H9 (cell line): ENCODE measurements around the gene ZMYND12. TPM values are rescaled to one million over a fixed set of nuclear protein-coding genes. Genes with fewer than 3 reads are reported as not detected.

Source experiments
- DNase-seq: peaks from one replicate; pipeline ENCODE4 v3.0.0-alpha.2; 2017
- H2AFZ ChIP-seq: one replicate; pipeline ENCODE4 v1.6.1; 2013; ENCODE audit warnings: mild to moderate bottlenecking, low read length, control low read depth, moderate library complexity
- H2AK5ac ChIP-seq: 2 replicates; pipeline ENCODE4 v1.6.1; 2013; ENCODE audit warnings: low read length, control low read depth, mixed read lengths; ENCODE audit not compliant: insufficient read length
- H2BK120ac ChIP-seq: one replicate; pipeline ENCODE4 v1.6.1; 2013; ENCODE audit warnings: low read depth, mild to moderate bottlenecking, low read length, control low read depth, inconsistent platforms; ENCODE audit not compliant: poor library complexity, severe bottlenecking
- H2BK12ac ChIP-seq: 2 replicates; pipeline ENCODE4 v1.6.1; 2013; ENCODE audit warnings: low read length, control low read depth, mixed read lengths, low read depth; ENCODE audit not compliant: insufficient read length
- H2BK15ac ChIP-seq: 2 replicates; pipeline ENCODE4 v1.6.1; 2013; ENCODE audit warnings: low read depth, low read length, control low read depth
- H2BK20ac ChIP-seq: one replicate; pipeline ENCODE4 v1.6.1; 2013; ENCODE audit warnings: low read depth, mild to moderate bottlenecking, low read length, control low read depth, inconsistent platforms; ENCODE audit not compliant: poor library complexity, severe bottlenecking
- H2BK5ac ChIP-seq: 2 replicates; pipeline ENCODE4 v1.6.1; 2013; ENCODE audit warnings: low read length, control low read depth, mixed read lengths; ENCODE audit not compliant: insufficient read length
- H3K14ac ChIP-seq: 2 replicates; pipeline ENCODE4 v1.6.1; 2013; ENCODE audit warnings: low read length, control low read depth; ENCODE audit not compliant: insufficient read depth
- H3K18ac ChIP-seq: 2 replicates; pipeline ENCODE4 v1.6.1; 2013; ENCODE audit warnings: low read depth, mild to moderate bottlenecking, mixed read lengths, low read length, control low read depth; ENCODE audit not compliant: insufficient read length
- H3K23ac ChIP-seq: 2 replicates; pipeline ENCODE4 v1.6.1; 2013; ENCODE audit warnings: low read length, control low read depth, mixed read lengths, low read depth; ENCODE audit not compliant: insufficient read length
- H3K23me2 ChIP-seq: 2 replicates; pipeline ENCODE4 v1.6.1; 2013; ENCODE audit warnings: low read depth, mild to moderate bottlenecking, mixed read lengths, low read length, control low read depth; ENCODE audit not compliant: insufficient read length, poor library complexity, severe bottlenecking
- H3K27ac ChIP-seq: 2 replicates; pipeline ENCODE4 v1.5.1; 2013; ENCODE audit warnings: low read length, control low read depth, mixed read lengths, low read depth; ENCODE audit not compliant: insufficient read length
- H3K27me3 ChIP-seq: 2 replicates; pipeline ENCODE4 v1.6.1; 2013; ENCODE audit warnings: low read length, control low read depth, inconsistent platforms; ENCODE audit not compliant: insufficient read depth
- H3K4ac ChIP-seq: 2 replicates; pipeline ENCODE4 v1.6.1; 2013; ENCODE audit warnings: low read depth, mild to moderate bottlenecking, control low read depth, inconsistent platforms, low read length, moderate library complexity
- H3K4me1 ChIP-seq: 2 replicates; pipeline ENCODE4 v1.6.1; 2013; ENCODE audit warnings: low read length, control low read depth, inconsistent platforms; ENCODE audit not compliant: insufficient read depth
- H3K4me2 ChIP-seq: 2 replicates; pipeline ENCODE4 v1.6.1; 2013; ENCODE audit warnings: low read length, control low read depth, mixed read lengths; ENCODE audit not compliant: insufficient read length, insufficient read depth
- H3K56ac ChIP-seq: 2 replicates; pipeline ENCODE4 v1.6.1; 2013; ENCODE audit warnings: low read depth, mild to moderate bottlenecking, mixed read lengths, low read length, control low read depth; ENCODE audit not compliant: insufficient read length
- H3K79me1 ChIP-seq: 2 replicates; pipeline ENCODE4 v1.6.1; 2013; ENCODE audit warnings: low read depth, mild to moderate bottlenecking, moderate library complexity, low read length, control low read depth, inconsistent platforms; ENCODE audit not compliant: insufficient read depth, poor library complexity, severe bottlenecking
- H3K79me2 ChIP-seq: 2 replicates; pipeline ENCODE4 v1.6.1; 2013; ENCODE audit warnings: low read length, control low read depth, inconsistent platforms; ENCODE audit not compliant: insufficient read depth
- H3K9ac ChIP-seq: 2 replicates; pipeline ENCODE4 v1.6.1; 2013; ENCODE audit warnings: low read length, control low read depth, mixed read lengths; ENCODE audit not compliant: insufficient read length; ENCODE audit errors: extremely low read depth
- H3K9me3 ChIP-seq: one replicate; pipeline ENCODE4 v1.6.1; 2013; ENCODE audit warnings: low read depth, low read length, inconsistent platforms; ENCODE audit not compliant: control insufficient read depth
- H3T11ph ChIP-seq: one replicate; pipeline ENCODE4 v1.6.1; 2013; ENCODE audit warnings: mild to moderate bottlenecking, low read length, control low read depth, inconsistent platforms
- H4K20me1 ChIP-seq: one replicate; pipeline ENCODE4 v1.6.1; 2013; ENCODE audit not compliant: control insufficient read depth, insufficient read length, insufficient read depth
- H4K5ac ChIP-seq: 2 replicates; pipeline ENCODE4 v1.6.1; 2013; ENCODE audit warnings: low read depth, mild to moderate bottlenecking, mixed read lengths, low read length, control low read depth; ENCODE audit not compliant: insufficient read length
- H4K8ac ChIP-seq: replicated peaks from 2 replicates; pipeline ENCODE4 v1.6.1; 2013; ENCODE audit warnings: low read length, control low read depth, mixed read lengths, low read depth; ENCODE audit not compliant: insufficient read length
- H4K91ac ChIP-seq: 2 replicates; pipeline ENCODE4 v1.6.1; 2013; ENCODE audit warnings: low read depth, mild to moderate bottlenecking, moderate library complexity, mixed read lengths, low read length, control low read depth; ENCODE audit not compliant: insufficient read length
- H3K27ac Mint-ChIP-seq, 3 experiments: 2 replicates in 2 of 3; 3 replicates in 1 of 3; pipeline ENCODE4 v1.8.0; 2020 to 2021; ENCODE audit warnings: mixed read lengths in 3 of 3, mild to moderate bottlenecking in 1 of 3, moderate library complexity in 1 of 3
- H3K27me3 Mint-ChIP-seq: 2 replicates; pipeline ENCODE4 v1.8.0; 2021; ENCODE audit warnings: low read depth, mild to moderate bottlenecking, moderate library complexity, mixed read lengths
- H3K36me3 Mint-ChIP-seq, 3 experiments: 2 replicates in 2 of 3; 3 replicates in 1 of 3; pipeline ENCODE4 v1.8.0; 2020 to 2021; ENCODE audit warnings: low read depth in 3 of 3, mixed read lengths in 3 of 3; ENCODE audit not compliant: insufficient read depth in 1 of 3
- H3K4me1 Mint-ChIP-seq, 2 experiments: 2 replicates each; pipeline ENCODE4 v1.8.0; 2020; ENCODE audit warnings: mixed read lengths in 2 of 2
- H3K4me3 Mint-ChIP-seq, 2 experiments: 2 replicates in 1 of 2; 3 replicates in 1 of 2; pipeline ENCODE4 v1.8.0; 2020 to 2021; ENCODE audit warnings: mild to moderate bottlenecking in 2 of 2, mixed read lengths in 2 of 2, moderate library complexity in 1 of 2
- H3K9me3 Mint-ChIP-seq, 2 experiments: 2 replicates in 1 of 2; 3 replicates in 1 of 2; pipeline ENCODE4 v1.8.0; 2020; ENCODE audit warnings: mild to moderate bottlenecking in 2 of 2, mixed read lengths in 2 of 2, moderate library complexity in 1 of 2
- CTCF ChIP-seq: fragments of 200-600 bp; sonication (generic); conservative IDR thresholded peaks from 3 replicates; pipeline ENCODE4 v1.8.0; 2021; ENCODE audit warnings: antibody characterized with exemption, mild to moderate bottlenecking
- WGBS: extraction: QIAGEN DNeasy Blood & Tissue Kit; methylation state at CpG from one replicate; pipeline ENCODE4 v1.1.7; 2013; ENCODE audit warnings: missing lambda C conversion rate, low lambda C conversion rate, mixed read lengths; ENCODE audit not compliant: insufficient read length; ENCODE audit errors: extremely low coverage; 5-methylcytosine and 5-hydroxymethylcytosine counted together
- total RNA-seq: library from RNA; stranded (reverse); gene quantifications from 2 replicates; pipeline ENCODE4 v1.2.1, GENCODE V29; 2021

The ZMYND12 gene
- total RNA-seq, 1 experiment from 2014 or later, result 0.42 TPM

DNA sequence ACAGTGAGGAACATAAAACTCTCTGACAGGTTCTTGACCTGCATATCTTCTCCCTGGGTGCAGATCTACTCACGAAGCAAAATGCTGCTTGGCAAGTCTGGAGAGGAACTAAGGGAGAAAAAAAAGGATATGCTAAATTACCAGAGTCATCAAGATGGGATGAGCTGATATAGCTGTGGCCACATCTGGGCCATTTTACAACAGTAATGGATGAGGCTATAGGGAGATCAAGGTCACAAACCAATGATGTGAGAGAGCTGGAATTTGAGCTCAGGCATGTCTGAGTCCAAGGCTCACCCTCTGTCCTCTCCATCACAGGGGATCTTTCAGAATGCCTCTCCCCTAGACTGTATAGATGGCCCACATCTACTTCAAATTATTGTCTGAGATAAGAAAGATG, 26.2 kb downstream of the ZMYND12 start:
- Histone ChIP-seq H3K18ac (no peak overlapping the region), H2BK15ac (no peak overlapping the region), H3K79me1 (no peaks in the 10 kb centered on the region), H2AK5ac (no peak overlapping the region), H2BK20ac (no peak overlapping the region), H3K4me1 (peaks cover 2% of the 10 kb centered on the region; the same call in 1 of the 2 replicates), H3K27ac (no peak overlapping the region), H3K9ac (no peak overlapping the region), H3K23ac (no peak overlapping the region), H3K27me3 (no peaks in the 10 kb centered on the region), H3T11ph (no peak overlapping the region), H4K91ac (no peak overlapping the region), H2BK5ac (no peak overlapping the region), H4K20me1 (no peaks in the 10 kb centered on the region), H2BK12ac (no peak overlapping the region), H3K23me2 (no peaks in the 10 kb centered on the region), H2AFZ (no peak overlapping the region), H3K14ac (no peak overlapping the region), H3K4ac (no peak overlapping the region), H3K4me2 (no peak overlapping the region), H4K8ac (no peak overlapping the region), H2BK120ac (no peak overlapping the region), H3K56ac (no peak overlapping the region), H3K79me2 (no peaks in the 10 kb centered on the region), H3K9me3 (no peaks in the 10 kb centered on the region), H4K5ac (no peak overlapping the region)
- H3K27me3 Mint-ChIP-seq, result no peaks in the 10 kb centered on the region; the same call in 1 of the 2 replicates
- TF ChIP-seq CTCF, result no peak
- no peak overlapping the region for H3K4me3 Mint-ChIP-seq
- no peaks in the 10 kb centered on the region for H3K9me3 Mint-ChIP-seq
- DNase-seq, result no peak
- peaks cover 13% of the 10 kb centered on the region in 2 experiments for H3K4me1 Mint-ChIP-seq
- no CpG with 5 or more reads among the region's 1 CpG for WGBS
- H3K36me3 Mint-ChIP-seq, result no peaks in the 10 kb centered on the region
- no peak overlapping the region for H3K27ac Mint-ChIP-seq
